IPS-NIHi7 (cell line): Measurements from ENCODE around the gene HELZ2.
"Not testable (repeated sequence)": the region's sequence is repeated elsewhere in the genome, so short reads cannot be mapped to it uniquely, and the experiment has no call there.

Source experiments
- DNase-seq: peaks from one replicate; pipeline ENCODE4 v3.0.0; 2012; ENCODE audit warnings: mixed read lengths; ENCODE audit errors: extremely low spot score

HELZ2 gene

DNA sequence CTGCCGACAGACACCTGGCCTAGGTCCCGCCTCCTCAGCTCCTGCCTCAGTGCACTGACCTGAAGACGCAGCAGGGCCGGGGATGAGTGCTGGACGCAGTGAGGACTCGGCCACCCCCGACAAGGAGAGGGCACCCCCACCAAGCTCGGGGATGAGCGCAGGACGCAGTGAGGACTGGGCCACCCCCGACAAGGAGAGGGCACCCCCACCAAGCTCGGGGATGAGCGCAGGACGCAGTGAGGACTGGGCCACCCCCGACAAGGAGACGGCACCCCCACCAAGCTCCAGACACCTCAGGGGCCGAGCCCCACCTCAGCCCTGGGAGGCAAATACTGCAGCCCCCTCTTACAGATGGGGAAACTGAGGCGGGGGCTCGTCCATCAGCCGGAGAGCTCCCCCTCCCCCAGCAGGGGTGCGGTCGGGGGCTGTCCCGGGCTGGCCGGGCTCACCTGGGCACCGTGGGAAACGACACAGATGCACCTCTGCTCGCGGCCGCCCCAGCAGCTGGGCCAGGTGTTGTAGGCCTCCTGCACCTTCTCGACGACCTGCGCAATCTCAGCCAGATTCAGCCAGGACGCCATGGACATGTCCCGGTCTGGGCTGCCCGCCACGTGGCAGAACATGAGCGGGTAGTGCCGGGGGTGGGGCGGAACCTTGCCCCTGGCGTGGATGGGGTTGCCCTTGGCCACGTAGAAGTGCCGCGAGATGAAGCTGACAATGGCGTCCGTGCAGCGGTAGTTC is 7.5 kb downstream of the HELZ2 start:
- DNase-seq: no peak

DNA sequence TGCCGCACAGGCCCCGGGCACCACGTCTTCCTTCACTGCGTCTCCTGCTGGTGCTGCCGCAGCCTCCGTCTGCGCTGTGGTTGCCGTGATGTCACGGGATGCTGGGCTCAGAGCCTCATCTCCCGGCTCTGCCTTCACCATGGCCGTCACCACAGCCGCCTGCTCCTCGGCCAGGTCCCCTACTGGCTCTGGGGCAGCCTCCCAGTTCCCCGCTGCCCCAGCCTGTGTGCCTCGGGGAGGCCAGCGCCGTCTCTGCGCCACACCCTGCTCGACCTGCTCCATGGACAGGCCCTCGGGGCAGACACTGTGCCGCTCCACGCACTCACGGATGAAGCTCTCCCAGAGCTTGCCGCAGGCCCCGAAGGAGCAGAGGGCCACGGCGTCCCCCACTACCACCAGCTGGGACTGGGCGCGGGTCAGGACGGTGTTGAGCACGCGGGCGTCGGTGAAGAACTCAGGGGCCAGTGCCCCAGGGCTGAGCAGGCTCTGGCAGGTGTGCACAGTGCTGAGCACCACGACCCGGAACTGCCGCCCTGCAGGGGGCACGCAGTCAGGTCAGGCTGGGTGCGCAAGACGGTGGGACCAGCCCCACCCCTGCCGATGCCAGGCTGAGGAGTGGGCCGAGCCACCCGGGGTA is 8.2 kb downstream of the HELZ2 start:
- no peak for DNase-seq

DNA sequence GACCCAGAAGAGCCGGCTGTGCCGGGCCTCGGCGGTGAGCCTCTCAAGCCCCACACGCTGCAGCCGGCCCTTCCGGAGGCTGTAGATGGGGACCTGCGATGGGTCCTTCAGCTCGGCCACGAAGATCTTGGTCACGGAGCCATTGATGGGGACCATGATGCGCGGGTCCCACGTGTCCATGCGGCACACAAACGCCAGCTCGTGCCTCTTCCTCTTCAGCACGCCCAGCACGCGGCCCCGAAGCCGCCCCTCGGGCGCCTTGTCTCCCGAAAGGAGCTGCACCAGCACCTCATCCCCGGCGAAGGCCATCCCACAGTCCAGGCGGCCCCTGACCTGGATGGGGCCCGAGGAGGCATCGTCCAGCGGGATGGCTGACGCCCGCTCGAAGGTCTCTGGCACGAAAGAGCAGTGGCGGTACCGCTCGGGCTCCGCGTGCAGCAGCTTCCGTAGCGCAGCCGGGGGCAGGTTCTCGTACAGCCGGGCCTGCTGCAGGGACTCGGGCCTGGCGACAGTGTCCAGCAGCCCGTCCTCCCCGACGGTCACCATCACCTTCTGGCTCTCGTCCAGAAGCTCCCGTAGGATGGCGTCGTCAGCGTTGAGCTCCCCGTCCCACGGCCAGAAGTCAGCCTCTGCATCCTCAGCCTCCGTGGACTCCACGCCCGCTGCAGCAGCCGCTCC is 8.9 kb downstream of the HELZ2 start:
- DNase-seq: no peak

DNA sequence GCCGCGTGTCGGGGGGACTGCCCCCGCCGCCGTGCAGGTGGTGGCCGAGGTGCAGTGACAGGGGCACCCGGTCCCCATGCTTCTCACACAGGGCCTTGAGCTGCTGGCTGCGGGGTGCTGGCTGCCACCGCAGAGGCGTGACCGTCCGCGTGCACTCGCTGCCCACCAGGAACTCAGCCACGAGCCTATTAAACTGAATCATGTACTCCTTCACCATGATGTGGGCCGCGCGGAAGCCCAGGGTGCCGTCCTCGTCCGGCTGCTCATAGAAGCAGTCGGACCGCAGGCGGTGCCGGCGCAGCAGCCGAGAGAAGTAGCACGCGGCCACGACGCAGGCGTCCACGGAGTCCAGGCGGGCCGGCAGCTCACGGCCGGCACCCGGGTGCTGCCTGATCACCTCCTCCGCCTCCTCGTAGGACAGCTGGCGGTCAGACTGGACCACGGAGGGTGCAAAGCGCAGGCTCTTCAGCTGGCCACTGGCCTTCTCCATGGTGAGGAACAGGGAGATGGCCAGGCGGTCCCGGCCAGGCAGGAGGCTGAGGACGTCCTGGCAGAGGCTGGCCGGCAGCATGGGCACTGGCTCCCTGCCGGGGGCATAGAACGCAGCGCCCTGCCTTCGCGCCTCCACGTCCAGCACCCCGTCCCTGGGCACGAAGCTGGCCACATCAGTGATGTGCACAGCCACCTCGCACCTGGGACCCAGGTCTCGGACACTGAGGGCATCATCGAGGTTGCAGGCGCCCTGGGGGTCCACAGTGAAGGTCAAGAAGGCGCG is 9.8 kb downstream of the HELZ2 start:
- DNase-seq: no peak

DNA sequence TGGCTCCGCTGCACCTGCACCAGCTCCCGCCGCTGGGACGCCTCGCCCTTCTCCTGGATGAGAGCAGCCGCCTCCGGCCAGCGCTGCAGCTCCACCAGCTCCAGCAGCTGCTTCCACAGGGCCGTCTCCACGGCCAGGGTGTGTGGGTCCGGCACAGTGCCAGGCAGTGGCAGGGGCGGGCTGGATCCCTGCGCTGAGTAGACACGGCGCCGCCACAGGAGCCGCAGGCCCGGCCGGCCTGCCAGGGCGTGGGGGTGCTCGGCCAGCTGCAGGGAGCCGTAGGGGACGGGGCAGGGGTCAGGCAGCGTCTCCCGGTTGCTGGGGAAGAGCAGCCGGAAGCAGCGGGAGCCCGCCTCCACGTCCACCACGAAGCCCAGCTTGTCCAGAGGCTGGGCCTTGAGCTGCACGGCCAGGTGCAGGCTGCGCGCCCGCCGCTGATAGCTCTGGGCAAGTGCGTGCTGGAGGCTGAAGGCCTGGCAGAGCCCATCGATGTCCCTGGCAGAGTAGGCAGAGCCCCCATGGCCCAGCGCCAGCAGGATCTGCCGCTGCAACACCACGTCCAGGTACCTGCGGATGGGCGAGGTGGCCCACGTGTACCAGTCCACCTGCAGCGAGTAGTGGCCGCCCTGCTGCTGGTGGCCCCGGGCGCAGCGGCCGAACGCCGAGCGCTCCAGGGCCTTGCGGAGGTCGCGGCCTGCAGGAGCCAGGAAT is 10.7 kb downstream of the HELZ2 start:
- no peak for DNase-seq

DNA sequence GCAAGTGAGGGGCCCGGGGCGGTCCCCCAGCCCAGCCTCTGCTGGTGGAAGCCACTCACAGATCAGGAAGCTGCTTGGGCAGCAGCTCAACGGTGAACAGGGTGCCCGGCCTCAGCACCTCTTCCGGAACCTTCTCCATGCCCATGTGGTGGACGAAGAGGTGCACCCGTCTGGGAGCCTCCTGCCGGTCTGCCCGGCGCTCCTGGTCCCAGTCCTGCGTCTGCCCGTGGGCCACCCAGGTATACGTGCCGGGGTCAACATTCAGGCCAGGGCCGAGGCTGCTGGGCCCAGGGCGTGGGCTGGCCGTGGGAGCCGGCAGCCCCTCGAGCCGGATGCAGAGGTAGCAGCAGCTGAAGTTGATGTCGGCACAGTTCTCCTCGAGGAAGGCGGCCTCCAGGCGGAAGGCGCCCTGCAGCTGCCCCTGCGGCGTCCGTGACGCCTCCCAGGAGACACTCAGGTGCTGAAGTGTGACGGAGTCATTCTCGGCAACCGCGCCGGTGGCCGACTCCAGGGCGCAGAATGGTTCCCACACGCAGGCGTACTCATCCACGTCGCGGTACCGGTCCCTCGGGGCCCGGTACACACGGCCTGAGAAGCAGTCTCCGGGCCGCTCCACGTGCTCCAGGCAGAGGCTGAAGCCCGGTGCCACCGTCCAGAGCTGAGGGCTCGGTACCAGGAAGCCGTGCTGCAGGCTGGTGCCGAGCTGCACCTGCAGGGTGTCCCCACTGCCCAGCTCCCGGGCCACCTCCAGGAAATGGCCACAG is 11.4 kb downstream of the HELZ2 start:
- no peak for DNase-seq

DNA sequence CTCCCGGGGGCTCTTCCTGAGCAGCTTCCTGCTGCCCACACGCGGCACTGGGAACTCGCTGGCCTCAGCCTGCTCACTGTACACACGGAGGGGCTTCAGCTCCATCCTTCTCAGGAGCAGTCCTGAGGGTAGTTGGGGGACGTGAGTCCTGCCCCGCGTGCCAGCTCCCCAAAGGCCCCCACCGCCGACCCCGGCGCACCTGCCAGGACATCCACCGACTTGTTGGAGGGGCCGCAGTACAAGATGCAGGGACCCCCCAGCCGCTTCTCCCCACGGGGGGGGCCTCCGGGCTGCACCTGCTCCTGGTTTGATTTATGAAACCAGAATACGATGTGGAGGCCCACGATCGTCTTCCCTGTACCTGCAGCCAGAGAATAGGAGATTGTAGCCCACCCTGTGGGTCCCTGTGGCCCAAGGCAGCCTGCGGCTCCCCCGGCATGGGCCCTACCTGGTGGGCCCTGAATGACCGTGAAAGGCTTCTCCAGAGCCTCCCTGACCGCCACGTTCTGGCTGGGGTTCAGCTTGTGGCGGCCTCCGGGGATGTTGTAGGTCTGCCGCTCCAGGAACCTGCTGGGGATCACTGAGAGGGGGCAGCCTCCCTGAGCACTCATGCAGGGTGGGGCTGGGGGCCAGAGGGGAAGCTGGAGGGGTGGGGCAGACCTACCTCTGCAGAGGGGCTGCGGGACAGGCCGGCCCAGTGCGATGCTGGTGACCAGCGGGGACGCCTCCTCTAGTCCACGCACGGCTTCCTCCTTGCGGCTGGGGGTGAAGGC is 12.2 kb downstream of the HELZ2 start:
- no peak for DNase-seq

DNA sequence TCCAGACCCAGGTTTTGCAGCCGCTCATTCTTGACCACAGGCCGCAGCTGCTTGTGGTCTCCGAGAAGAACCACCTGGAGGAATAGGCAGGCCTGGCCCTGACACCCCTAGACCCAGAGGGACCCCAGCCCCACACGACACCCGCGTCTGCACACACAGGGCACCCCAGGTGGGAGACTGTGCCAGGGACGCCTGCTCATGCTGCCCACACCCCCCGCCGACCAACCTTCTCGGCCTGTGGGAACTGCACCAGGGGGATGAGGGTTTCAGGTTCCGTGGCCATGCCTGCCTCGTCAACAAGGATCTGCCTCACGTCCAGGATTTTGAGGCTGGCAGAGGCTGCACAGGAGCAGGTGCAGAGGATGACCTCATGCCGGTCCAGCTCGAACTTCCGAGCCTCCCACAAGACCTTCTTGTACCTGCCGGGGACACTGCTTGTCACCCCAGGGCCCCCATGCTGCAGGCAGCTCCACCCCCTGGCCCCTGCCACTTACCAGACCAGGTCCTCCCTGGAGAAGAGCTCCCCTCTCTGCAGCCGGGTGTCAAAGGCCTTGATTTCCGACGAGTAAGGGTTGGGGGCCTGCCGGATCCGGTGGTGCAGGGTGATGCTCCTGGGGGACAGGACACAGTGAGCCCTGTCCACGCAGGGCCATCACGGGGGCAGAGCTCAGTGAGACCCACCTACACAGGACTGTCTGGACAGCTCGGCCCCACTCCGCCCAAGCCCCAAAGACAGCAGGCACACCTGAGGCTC is 13.0 kb downstream of the HELZ2 start:
- DNase-seq: no peak

DNA sequence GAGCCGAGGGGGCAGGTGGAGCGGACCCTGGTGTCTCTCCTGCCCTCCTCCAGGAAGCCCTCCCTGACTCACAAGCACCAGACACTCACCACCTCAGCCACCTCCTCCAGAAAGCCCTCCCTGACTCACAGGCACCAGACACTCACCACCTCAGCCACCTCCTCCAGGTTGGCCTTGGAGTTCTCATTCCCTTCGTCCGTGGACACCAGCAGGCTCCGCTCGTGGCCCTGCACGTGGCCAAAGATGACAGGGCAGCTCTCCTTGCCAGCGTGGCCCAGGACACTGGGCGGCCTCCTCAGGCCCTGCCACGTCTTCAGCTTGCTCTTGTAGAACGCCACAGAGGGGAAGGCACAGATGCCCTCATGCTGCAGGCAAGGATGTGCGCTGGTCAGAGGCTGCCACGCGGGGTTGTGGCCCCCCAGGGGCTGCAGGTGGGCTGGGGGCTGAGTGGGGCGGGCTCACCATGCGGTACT is 13.7 kb downstream of the HELZ2 start:
- DNase-seq: no peak

DNA sequence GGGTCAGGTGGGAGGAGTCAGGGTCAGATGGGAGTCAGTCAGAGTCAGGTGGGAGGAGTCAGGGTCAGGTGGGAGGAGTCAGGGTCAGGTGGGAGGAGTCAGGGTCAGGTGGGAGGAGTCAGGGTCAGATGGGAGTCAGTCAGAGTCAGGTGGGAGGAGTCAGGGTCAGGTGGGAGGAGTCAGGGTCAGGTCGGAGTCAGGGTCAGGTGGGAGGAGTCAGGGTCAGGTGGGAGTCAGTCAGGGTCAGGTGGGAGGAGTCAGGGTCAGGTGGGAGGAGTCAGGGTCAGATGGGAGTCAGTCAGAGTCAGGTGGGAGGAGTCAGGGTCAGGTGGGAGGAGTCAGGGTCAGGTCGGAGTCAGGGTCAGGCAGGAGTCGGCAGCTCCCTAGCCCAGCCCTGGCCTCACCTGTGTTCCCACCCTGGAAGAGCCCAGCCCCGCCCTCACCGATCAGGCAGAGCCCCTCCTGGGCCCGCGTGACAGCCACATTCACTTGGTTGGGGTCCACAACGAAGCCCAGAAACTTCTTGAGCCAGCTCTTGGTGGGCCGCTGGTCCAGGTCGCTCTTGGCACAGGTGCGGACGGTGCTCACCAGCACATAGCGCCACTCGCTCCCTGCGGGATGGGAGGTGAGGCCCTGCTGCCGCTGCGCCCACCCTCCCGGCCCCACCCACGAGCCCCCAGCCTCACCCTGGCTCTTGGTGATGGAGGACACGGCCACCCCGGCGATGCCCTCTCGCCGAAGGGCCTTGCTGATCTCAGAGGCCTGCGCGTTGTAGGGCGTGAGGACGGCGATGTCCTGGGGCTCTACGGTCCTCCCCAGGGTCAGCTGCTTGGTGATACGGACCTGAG is 14.3 kb downstream of the HELZ2 start:
- not testable (repeated sequence) for DNase-seq

DNA sequence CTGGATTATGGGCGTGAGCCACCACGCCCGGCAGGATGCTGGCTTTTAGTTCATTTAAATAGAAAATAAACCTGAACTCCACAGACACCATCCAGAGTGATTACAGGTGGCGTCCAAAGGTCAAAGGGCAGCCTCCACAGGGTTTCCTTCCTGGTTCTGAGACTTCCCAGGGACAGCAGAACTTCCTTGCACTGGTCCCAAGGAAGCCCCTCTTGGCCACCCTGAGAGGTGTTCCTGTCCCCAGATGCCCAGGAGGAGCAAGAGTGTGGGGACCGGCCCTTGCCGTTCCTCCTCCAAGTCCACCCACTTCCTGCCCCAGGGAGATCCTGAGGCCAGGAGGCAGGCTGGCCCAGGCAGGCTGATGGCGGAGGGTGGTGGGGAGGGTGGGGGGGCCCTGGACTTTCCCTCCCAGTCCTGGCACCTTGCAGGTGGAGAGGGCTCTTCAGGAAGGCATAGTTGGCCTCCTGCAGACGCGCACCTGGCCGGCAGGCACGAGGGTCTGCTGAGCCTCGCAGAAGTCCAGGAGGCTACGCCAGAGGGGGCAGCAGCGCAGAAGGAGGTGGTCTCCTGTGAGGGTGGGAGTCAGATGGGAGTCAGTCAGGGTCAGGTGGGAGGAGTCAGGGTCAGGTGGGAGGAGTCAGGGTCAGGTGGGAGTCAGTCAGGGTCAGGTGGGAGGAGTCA is 15.1 kb downstream of the HELZ2 start:
- DNase-seq: no peak

DNA sequence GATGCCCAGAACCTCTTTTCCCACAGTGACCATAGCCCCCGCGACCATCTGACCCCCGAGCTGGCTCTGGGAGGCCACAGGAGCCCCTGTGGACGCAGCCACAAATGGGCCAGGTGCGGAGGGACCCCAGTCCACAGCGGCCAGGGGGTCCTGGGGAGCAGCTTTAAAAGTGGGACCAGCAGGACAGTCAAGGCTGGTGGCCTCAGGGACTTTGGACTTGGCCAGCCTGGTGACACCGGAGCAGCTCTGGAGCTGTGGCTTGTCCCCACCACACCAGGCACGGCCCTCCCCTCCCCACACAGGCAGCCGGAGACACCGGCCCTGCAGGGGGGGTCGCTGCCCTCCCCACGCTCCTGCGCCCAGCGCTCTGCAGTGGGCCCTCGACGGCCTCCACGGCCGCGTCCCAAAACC is 16.6 kb downstream of the HELZ2 start:
- DNase-seq: no peak

DNA sequence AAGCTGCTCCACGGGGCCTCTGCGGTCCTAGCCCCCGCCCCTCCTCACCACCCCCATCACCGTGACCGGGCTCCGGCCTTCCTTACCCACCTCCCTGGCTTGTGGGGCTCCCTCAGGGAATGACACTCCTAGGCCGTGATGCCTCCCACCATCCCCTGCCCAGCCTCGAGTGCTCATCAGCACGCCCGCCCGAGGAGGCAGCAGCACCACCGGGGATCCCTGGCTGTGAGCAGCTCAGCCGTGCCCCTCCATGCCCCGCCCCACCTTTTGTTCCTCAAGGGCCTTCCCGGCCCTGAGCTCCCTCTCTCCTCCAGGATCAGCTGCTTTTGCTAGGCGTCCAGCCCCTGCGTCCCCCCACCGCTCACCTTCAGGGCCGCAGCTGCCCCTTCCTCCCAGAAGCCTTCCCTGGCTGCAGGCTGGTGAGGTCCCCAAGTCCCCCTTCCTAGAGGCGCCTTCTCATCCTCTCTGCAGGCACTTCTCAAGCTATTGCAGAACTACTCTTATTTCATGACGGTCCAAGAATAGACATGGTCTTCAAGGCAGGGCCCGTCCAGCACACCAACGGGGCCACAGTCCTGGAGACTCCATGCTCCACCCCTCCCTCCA is 17.1 kb downstream of the HELZ2 start:
- DNase-seq: peak; percentile 43

DNA sequence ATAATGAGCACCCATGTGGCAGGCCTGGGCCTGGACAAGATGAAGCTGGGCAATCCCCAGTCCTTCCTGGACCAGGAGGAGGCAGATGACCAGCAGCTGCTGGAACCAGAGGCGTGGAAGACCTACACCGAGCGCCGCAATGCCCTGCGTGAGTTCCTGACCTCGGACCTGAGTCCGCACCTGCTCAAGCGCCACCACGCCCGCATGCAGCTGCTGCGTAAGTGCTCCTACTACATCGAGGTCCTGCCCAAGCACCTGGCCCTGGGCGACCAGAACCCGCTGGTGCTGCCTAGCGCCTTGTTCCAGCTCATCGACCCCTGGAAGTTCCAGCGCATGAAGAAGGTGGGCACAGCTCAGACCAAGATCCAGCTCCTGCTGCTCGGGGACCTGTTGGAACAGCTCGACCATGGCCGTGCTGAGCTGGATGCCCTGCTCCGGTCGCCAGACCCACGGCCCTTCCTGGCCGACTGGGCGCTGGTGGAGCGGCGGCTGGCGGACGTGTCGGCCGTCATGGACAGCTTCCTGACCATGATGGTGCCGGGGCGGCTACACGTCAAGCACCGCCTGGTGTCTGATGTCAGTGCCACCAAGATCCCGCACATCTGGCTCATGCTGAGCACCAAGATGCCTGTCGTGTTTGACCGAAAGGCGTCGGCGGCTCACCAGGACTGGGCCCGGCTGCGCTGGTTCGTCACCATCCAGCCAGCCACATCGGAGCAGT is 18.2 kb downstream of the HELZ2 start:
- DNase-seq: no peak

DNA sequence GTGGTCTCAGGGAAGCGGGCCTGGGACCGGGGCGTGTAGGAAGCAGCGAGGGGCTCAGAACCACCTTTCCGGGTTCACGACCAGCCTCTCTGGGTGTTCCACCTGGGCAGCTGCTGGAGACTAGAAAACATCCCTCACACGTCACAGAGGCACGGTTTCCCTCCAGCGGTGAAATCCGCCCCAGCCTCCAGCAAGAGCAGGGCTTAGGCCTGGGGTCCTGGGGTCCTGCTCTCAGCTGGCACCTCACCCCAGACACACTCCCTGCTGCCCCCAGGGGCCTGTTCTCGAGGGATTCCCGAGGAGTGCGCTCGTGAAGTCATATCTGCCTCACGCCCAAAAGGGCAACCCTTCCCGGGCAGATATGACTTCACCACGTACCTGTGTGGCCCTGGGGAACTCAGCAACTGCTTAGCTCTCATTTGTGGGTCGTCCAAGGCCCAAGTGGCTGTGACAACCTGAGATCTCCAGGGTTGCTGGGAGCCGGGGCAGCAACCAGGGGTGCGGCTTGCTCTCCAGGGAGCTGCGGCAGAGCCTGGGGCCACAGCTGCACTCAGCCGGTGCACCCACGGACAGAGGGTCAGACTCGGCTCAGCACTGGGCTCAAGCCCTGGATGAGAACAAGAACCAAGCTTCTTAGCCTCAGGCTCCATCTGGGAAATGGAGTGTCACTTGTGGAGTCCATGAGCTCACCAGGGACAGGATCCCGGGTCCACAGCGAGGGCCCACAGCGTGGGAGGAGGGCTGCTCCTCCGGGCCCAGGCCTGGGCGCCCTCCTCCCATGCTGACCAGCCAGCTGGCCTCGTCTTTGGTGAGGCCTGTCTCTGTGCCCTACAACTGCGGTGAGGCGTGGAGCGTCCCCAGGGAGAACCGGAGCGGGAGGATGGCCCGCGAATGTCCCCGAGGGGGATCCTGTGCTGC is 19.4 kb downstream of the HELZ2 start:
- DNase-seq: no peak

DNA sequence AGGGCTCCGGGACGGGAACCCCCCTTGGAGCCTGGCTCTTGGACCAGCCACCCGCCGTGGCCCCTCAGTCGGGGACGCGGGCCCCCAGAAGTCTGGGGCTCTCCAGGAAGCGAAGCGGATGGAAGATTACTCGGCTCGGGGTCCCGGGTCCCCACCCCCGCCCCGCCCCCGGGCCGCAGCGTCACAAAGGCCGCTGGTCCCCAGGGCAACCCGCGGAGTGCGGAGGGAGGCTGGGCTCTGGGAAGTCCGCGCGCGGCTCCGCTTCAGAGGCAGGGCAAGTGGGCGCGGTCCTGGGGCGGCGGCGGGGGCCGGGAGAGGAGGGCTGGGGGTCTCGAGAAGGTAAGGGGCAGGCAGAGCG is 20.1 kb downstream of the HELZ2 start, which contains the start of gene FNDC11:
TSS of gene FNDC11 (plus strand) at position 227 of the 358 bp plus-strand sequence. CDS start 1,505 bp downstream, outside the sequence.
- peak; percentile 67 for DNase-seq
